Measurements from ENCODE around the gene PPP4R3A. TPM values are rescaled to one million over a fixed set of nuclear protein-coding genes. Genes with fewer than 3 reads are reported as not detected.

The PPP4R3A gene
- total and polyA plus RNA-seq, 2 of the 4 experiments (the other 2 are of a cell fraction), result 28.2 to 28.9 TPM

- no TSS peak for BruUV-seq (replicated peaks)
- no peak overlapping the region for H2BK20ac ChIP-seq (ENCODE audit: low read depth, low read length)
- H3K4ac ChIP-seq (ENCODE audit: low read depth, low read length), result no peak overlapping the region
- no peak overlapping the region for H2BK120ac ChIP-seq (ENCODE audit: low read depth, low read length)
- ChIA-PET POLR2A (ENCODE audit: unreplicated experiment) (no interaction called here), CTCF (no interaction called here)
- no peak overlapping the region for H2BK15ac ChIP-seq (ENCODE audit: low read depth, low read length)
- intact Hi-C loops (cut with micrococcal nuclease) (no loop called here), in situ Hi-C loops (cut with MboI; ENCODE audit: low sequenced_read_pairs) (loop anchor here (25.0 kb wide), 2 partner anchors 528 to 1328 kb away; no protein-coding TSS in a partner anchor), dilution Hi-C loops (cut with HindIII; ENCODE audit: low sequenced_read_pairs, unreplicated experiment) (no loop called here)
- H2AK9ac ChIP-seq (replicated peaks; ENCODE audit: low read depth, low read length, poor library complexity), result no peak overlapping the region
- peaks cover 18 to 54% of the 10 kb centered on the region in 2 experiments for H3K79me1 ChIP-seq (ENCODE audit: low read depth in 1 of 2, low read length in 2 of 2)
- no peaks in the 10 kb centered on the region for H3K27me3 ChIP-seq (ENCODE audit: control insufficient read depth, insufficient read depth, low read length)
- H4K20me1 ChIP-seq (ENCODE audit: insufficient read depth, low read length), result peaks cover 50% of the 10 kb centered on the region
- no peak overlapping the region for H2BK5ac ChIP-seq (ENCODE audit: low read depth, low read length, poor library complexity, severe bottlenecking)
- H3K4me3 ChIP-seq (ENCODE audit: insufficient read depth, low read depth, low read length), result no peak overlapping the region
- no peak overlapping the region for H2AFZ ChIP-seq (replicated peaks; ENCODE audit: low read length, poor library complexity)
- H3K9me1 ChIP-seq (ENCODE audit: insufficient read depth, low read length), result peaks cover 2% of the 10 kb centered on the region; the same call in 1 of the 2 replicates
- no CpG with 5 or more reads among the region's 3 CpGs for WGBS, 2 experiments (ENCODE audit: extremely low coverage in 2 of 2, insufficient read length in 1 of 2)
- no peak overlapping the region for H3K27ac ChIP-seq (ENCODE audit: insufficient read depth, low read length)
- no peak overlapping the region for H4K91ac ChIP-seq (ENCODE audit: insufficient read depth, low read depth, low read length)
- H3K14ac ChIP-seq (replicated peaks; ENCODE audit: low read depth, low read length), result no peak overlapping the region
- no peak overlapping the region for H3K9ac ChIP-seq (ENCODE audit: low read depth, low read length)
- no peak for TF ChIP-seq RFX5 (IDR thresholded peaks at IDR 0.05; ENCODE audit: low read depth, low read length)
- TF ChIP-seq ELK1 (IDR thresholded peaks at IDR 0.05; ENCODE audit: borderline replicate concordance, low read depth, low read length), result no peak
- TF ChIP-seq USF2 (IDR thresholded peaks at IDR 0.05; ENCODE audit: low read depth, low read length), result no peak
- TF ChIP-seq BHLHE40 (IDR thresholded peaks at IDR 0.05; ENCODE audit: low read depth, low read length), result no peak
- TF ChIP-seq NFE2L2 (IDR thresholded peaks at IDR 0.05; ENCODE audit: low read depth, low read length), result no peak
- no peak for TF ChIP-seq MXI1 (IDR thresholded peaks at IDR 0.05; ENCODE audit: borderline replicate concordance, low read depth, low read length)
- no peak for TF ChIP-seq MAZ (IDR thresholded peaks at IDR 0.05; ENCODE audit: borderline replicate concordance, low read depth, low read length)
- TF ChIP-seq MAFK (IDR thresholded peaks at IDR 0.05; ENCODE audit: low read depth, low read length), result no peak
- TF ChIP-seq CTCF (conservative IDR thresholded peaks at IDR 0.05; ENCODE audit: low read depth, low read length), result no peak
- no peak for TF ChIP-seq CEBPB (IDR thresholded peaks at IDR 0.05; ENCODE audit: low read depth, low read length)
- no peak for TF ChIP-seq CHD1 (IDR thresholded peaks at IDR 0.05; ENCODE audit: low read depth, low read length)
- TF ChIP-seq RCOR1 (IDR thresholded peaks at IDR 0.05; ENCODE audit: insufficient replicate concordance, low read length), result no peak
- no peak for TF ChIP-seq RAD21 (IDR thresholded peaks at IDR 0.05; ENCODE audit: low read length)
- TF ChIP-seq POLR2A (IDR thresholded peaks at IDR 0.05; ENCODE audit: low read depth, low read length), result no peak
- H4K5ac ChIP-seq (ENCODE audit: low read depth, low read length), result no peak overlapping the region
- no peaks in the 10 kb centered on the region for H3K9me3 ChIP-seq (ENCODE audit: control insufficient read depth, insufficient read depth, low read length)
- no peak overlapping the region for H3K56ac ChIP-seq (ENCODE audit: extremely low read depth, insufficient read depth, low read length)
- H2AK5ac ChIP-seq (ENCODE audit: low read depth, low read length), result no peak overlapping the region
- peaks cover 7% of the 10 kb centered on the region for H3K4me1 ChIP-seq (ENCODE audit: control insufficient read depth, insufficient read depth, low read length)
- H3K4me2 ChIP-seq (ENCODE audit: low read depth, low read length), result no peak overlapping the region
- H3K36me3 ChIP-seq (ENCODE audit: control insufficient read depth, insufficient read depth, low read length), result peaks cover 30% of the 10 kb centered on the region
- no peak overlapping the region for H3K18ac ChIP-seq (ENCODE audit: low read depth, low read length)
- ATAC-seq (ENCODE audit: low read depth) (no peak), DNase-seq (no peak)
- no peak overlapping the region for H3K23ac ChIP-seq (ENCODE audit: low read depth, low read length)
- H4K8ac ChIP-seq (ENCODE audit: low read depth in 2 of 2, low read length in 2 of 2), result no peak overlapping the region
Observed at GRCh38 chr14:91484186-91484585, 25.9 kb downstream of the PPP4R3A start.

Measured in IMR-90 (cell line).